Mesodermal cell (in vitro differentiated cells): ENCODE measurements around the gene BEGAIN.

Source experiments
- H3K27ac ChIP-seq: 2 replicates; pipeline ENCODE4 v1.7.0; 2013; ENCODE audit warnings: mild to moderate bottlenecking, low read depth, low read length, moderate library complexity; ENCODE audit not compliant: severe bottlenecking
- H3K36me3 ChIP-seq: 2 replicates; pipeline ENCODE4 v1.7.1; 2013; ENCODE audit warnings: mild to moderate bottlenecking, low read length, moderate library complexity; ENCODE audit not compliant: control insufficient read depth, insufficient read depth
- H3K4me1 ChIP-seq: one replicate; pipeline ENCODE4 v1.7.1; 2013; ENCODE audit warnings: mild to moderate bottlenecking, low read length; ENCODE audit not compliant: insufficient read depth, control insufficient read depth, poor library complexity, severe bottlenecking
- H3K4me3 ChIP-seq: 2 replicates; pipeline ENCODE4 v1.7.0; 2013; ENCODE audit warnings: low read length, control low read depth, mild to moderate bottlenecking; ENCODE audit not compliant: insufficient read depth, poor library complexity, severe bottlenecking; ENCODE audit errors: extremely low read depth
- H3K9me3 ChIP-seq: 2 replicates; pipeline ENCODE4 v1.7.1; 2013; ENCODE audit warnings: mild to moderate bottlenecking, low read length, moderate library complexity; ENCODE audit not compliant: control insufficient read depth
- WGBS, 2 experiments: methylation state at CpG; one replicate each; pipeline ENCODE4 v1.1.5; 2013; ENCODE audit warnings: missing lambda C conversion rate in 2 of 2; ENCODE audit not compliant: insufficient coverage in 2 of 2; 5-methylcytosine and 5-hydroxymethylcytosine counted together

BEGAIN gene

GRCh38 chr14:100544506-100545141 lies 42.6 kb downstream of the BEGAIN start:
- no peaks in the 10 kb centered on the region for H3K36me3 ChIP-seq
- no peaks in the 10 kb centered on the region for H3K4me1 ChIP-seq
- H3K9me3 ChIP-seq, result no peaks in the 10 kb centered on the region
- no peak overlapping the region for H3K27ac ChIP-seq
- 85 to 90% methylated on average over 7 to 14 of the region's 15 CpGs for WGBS, 2 experiments
- H3K4me3 ChIP-seq, result no peak overlapping the region

GRCh38 chr14:100543471-100544455 lies 43.5 kb downstream of the BEGAIN start:
- Histone ChIP-seq H3K4me3 (no peak overlapping the region), H3K9me3 (no peaks in the 10 kb centered on the region), H3K36me3 (no peaks in the 10 kb centered on the region), H3K4me1 (no peaks in the 10 kb centered on the region), H3K27ac (no peak overlapping the region)
- 90 to 92% methylated on average over 15 to 17 of the region's 19 CpGs for WGBS, 2 experiments

DNA sequence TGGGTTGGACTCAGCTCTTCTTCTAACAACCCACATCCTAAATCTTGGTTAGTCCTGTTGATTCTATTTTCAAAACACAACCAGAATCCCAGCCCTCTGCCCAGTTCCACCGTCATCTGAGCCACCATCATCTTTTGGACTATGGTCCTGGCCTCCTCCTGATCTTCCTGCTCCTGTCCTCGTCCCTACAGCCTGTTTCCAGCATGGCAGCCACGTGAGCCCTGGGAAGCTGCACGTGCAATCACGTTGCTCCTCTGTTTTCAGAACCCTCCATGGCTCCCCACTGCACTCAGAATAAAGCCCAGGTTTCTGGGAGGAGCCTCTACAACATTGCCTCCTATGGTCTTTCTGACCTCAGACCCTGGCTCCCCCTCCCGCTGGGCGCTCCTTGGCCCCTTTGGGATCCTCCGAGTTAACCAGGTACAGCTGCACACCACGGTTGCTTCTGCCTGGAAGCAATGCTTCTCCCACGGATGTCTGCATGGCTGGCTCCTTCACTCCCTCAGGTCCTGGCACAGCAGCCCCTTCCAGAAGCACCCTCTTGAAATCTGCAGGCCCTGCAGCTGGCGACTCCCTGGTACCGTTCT lies 44.5 kb downstream of the BEGAIN start:
- H3K27ac ChIP-seq, result no peak overlapping the region
- no peaks in the 10 kb centered on the region for H3K36me3 ChIP-seq
- H3K9me3 ChIP-seq, result no peaks in the 10 kb centered on the region
- WGBS, 2 experiments, result 94 to 95% methylated on average over 10 to 12 of the region's 12 CpGs
- no peak overlapping the region for H3K4me3 ChIP-seq
- H3K4me1 ChIP-seq, result no peaks in the 10 kb centered on the region

DNA sequence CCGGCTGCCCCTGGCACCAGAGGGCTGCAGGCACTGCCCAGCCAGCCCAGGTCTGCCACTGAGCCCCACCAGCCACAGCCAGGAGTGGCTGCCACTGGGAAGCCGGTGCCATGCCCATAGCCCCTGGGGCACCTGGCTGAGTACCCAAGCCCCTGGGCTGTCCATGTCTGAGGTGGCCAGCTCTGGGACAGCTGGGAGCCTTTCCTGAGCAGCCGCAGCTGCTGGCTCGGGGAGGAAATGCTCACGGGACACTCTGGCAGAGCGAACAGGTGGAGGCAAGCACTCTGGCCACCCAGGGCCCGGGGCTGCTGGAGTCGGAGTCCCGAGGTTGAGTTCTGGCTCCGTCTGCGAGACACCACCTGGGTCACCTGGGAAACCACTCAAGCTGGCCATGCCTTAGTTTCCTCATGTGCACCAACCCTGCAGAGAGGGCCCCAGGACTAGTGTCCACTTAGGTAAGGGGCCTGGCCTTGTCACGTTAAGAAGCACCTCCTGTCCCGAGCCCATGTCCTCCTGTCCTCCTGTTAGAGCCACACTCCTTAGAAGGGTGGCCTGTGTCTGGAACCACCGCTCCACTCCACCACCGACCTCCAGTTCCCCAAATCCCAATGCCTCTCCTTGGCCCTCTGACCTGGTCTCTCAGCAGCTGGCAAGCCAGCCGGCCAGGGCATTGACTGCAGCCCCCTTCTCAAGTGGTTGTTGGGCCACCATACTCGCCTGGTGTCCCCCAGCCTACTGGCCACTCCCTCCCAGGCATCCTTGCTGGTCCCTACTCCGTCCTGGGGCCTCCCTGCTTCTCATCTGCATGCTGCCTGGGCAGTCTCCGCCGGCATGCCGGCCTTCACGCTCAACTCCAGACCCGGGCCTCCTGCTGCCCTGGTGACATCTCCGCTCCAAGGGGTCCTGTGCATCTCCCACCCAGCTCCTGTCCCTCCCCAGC lies 45.3 kb downstream of the BEGAIN start:
- Histone ChIP-seq H3K27ac (no peak overlapping the region), H3K4me3 (no peak overlapping the region), H3K4me1 (no peaks in the 10 kb centered on the region), H3K9me3 (no peaks in the 10 kb centered on the region), H3K36me3 (no peaks in the 10 kb centered on the region)
- 93 to 94% methylated on average over 24 of the region's 24 CpGs for WGBS, 2 experiments

DNA sequence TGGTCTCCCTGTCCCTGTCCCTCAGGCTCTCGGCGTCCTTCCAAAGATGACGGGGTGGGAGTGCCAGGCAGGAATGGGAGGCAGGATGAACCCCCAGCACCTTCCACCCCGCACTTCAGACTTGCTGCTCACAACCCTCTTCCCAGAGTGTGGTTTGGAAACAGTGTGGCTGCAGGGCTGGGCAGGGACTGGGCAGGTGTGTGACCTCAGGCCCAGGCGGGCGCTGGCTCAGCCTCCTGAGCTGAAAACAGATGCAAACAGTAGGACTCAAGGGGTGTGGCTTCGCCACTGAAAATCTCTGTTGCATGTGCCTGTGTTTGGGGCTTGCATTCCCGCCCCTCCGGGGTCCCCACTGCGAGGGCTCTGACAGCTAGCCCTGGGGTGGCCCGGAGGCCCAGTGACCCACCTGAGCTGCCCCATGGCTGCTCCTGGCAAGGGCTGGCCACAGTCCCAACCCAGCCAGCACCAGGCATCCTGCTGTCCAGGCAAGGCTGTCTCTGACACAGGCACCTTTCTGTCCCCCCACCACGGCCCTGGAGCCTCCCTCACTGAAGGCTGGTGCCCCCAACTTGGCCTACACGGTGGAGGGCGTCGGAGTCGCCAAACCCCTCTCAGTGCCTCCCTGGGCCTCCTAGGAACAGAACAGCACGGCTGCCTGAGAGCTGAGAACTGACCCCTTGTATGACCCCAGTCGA lies 46.1 kb downstream of the BEGAIN start:
- no peak overlapping the region for H3K27ac ChIP-seq
- WGBS, 2 experiments, result 92 to 94% methylated on average over 13 to 18 of the region's 18 CpGs
- H3K4me3 ChIP-seq, result no peak overlapping the region
- H3K36me3 ChIP-seq, result no peaks in the 10 kb centered on the region
- H3K4me1 ChIP-seq, result no peaks in the 10 kb centered on the region
- H3K9me3 ChIP-seq, result no peaks in the 10 kb centered on the region

- Histone ChIP-seq H3K4me3 (no peak overlapping the region), H3K9me3 (no peaks in the 10 kb centered on the region), H3K36me3 (no peaks in the 10 kb centered on the region), H3K4me1 (no peaks in the 10 kb centered on the region), H3K27ac (no peak overlapping the region)
- WGBS, 2 experiments, result 91 to 92% methylated on average over 27 to 28 of the region's 28 CpGs
These were observed 46.9 kb downstream of the BEGAIN start for GRCh38 chr14:100540141-100540925.

- no peak overlapping the region for H3K27ac ChIP-seq
- 94 to 95% methylated on average over 13 of the region's 13 CpGs for WGBS, 2 experiments
- H3K4me3 ChIP-seq, result no peak overlapping the region
- no peaks in the 10 kb centered on the region for H3K9me3 ChIP-seq
- H3K36me3 ChIP-seq, result no peaks in the 10 kb centered on the region
- H3K4me1 ChIP-seq, result no peaks in the 10 kb centered on the region
These were observed 47.5 kb downstream of the BEGAIN start for GRCh38 chr14:100539766-100540140.

GRCh38 chr14:100539003-100539660 lies 48.1 kb downstream of the BEGAIN start:
- no peak overlapping the region for H3K4me3 ChIP-seq
- H3K36me3 ChIP-seq, result no peaks in the 10 kb centered on the region
- no peaks in the 10 kb centered on the region for H3K4me1 ChIP-seq
- 97 to 98% methylated on average over 37 of the region's 42 CpGs for WGBS, 2 experiments
- H3K27ac ChIP-seq, result no peak overlapping the region
- no peaks in the 10 kb centered on the region for H3K9me3 ChIP-seq

GRCh38 chr14:100538351-100539002 lies 48.7 kb downstream of the BEGAIN start:
- H3K9me3 ChIP-seq, result no peaks in the 10 kb centered on the region
- no peaks in the 10 kb centered on the region for H3K36me3 ChIP-seq
- H3K27ac ChIP-seq, result no peak overlapping the region
- 97% methylated on average over 66 to 67 of the region's 69 CpGs for WGBS, 2 experiments
- H3K4me1 ChIP-seq, result no peaks in the 10 kb centered on the region
- no peak overlapping the region for H3K4me3 ChIP-seq
